ENCODE data around the gene MLST8.

The MLST8 gene

DNA sequence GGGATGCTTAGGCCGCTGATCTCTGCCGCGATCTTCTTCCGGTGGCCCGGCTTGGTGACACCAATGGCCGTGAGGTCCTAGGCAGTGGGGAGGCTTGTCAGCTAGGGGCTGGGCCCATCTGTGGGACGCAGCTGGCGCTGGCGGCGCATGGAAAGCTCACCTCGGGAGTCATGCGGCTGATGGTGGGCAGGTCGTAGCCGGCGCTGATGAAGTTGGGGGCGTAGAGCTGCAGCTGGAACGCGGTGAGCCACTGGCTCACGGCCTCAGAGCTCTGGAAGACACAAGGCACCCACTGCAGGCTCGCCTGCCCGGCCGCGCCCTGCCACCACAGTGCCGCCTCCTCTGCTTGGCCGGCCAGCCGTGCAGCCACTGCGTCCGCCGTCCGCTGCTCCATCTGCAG, 21.6 kb upstream of the MLST8 start:
- Histone ChIP-seq H4K20me1 (ENCODE audit: insufficient read depth, low read length) (no peaks in the 10 kb centered on the region), H3K9me3 (ENCODE audit: low read length) (no peaks in the 10 kb centered on the region), H3K27me3 (ENCODE audit: insufficient read depth, low read length) (peaks cover 15% of the 10 kb centered on the region; the same call in 1 of the 2 replicates), H3K9me2 (ENCODE audit: low read depth, low read length) (no peaks in the 10 kb centered on the region), H2AFZ (ENCODE audit: low read length) (no peak overlapping the region), H3K9ac (ENCODE audit: low read length) (no peak overlapping the region), H3K4me1 (ENCODE audit: insufficient read depth, low read length, severe bottlenecking) (no peaks in the 10 kb centered on the region), H3K36me3 (ENCODE audit: insufficient read depth, low read length) (no peaks in the 10 kb centered on the region), H3F3A (ENCODE audit: insufficient read depth, low read length) (no peaks in the 10 kb centered on the region), H3K79me2 (ENCODE audit: insufficient read depth, low read length) (no peaks in the 10 kb centered on the region), H3K4me3 (ENCODE audit: low read depth, low read length, poor library complexity, severe bottlenecking) (no peak overlapping the region), H3K27ac (ENCODE audit: low read depth, low read length, poor library complexity, severe bottlenecking) (no peak overlapping the region), H3K4me2 (ENCODE audit: low read length) (no peak overlapping the region)
- TF ChIP-seq, protein P1, sequence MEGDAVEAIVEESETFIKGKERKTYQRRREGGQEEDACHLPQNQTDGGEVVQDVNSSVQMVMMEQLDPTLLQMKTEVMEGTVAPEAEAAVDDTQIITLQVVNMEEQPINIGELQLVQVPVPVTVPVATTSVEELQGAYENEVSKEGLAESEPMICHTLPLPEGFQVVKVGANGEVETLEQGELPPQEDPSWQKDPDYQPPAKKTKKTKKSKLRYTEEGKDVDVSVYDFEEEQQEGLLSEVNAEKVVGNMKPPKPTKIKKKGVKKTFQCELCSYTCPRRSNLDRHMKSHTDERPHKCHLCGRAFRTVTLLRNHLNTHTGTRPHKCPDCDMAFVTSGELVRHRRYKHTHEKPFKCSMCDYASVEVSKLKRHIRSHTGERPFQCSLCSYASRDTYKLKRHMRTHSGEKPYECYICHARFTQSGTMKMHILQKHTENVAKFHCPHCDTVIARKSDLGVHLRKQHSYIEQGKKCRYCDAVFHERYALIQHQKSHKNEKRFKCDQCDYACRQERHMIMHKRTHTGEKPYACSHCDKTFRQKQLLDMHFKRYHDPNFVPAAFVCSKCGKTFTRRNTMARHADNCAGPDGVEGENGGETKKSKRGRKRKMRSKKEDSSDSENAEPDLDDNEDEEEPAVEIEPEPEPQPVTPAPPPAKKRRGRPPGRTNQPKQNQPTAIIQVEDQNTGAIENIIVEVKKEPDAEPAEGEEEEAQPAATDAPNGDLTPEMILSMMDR (IDR thresholded peaks at IDR 0.05; ENCODE audit: low read length), result no peak
- no peak for TF ChIP-seq EZH2 (IDR thresholded peaks at IDR 0.05; ENCODE audit: borderline replicate concordance, low read length)

DNA sequence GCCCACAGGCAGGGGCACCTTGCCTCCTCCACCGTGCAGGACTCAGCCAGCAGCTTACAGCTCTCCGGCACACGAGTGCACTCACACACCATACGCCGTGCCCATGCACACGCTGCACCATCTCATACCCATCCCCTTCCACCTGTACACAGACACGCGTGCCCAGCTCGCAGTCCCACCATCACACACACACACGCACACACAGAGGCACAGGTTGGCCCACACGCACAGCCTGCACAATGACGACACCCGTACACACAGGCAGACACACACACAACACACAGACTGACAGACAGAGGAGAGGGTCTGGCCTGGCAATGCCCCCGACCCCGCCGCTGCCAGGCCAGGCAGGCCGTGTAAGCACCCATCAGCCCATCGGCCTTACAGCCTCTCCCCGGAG, 20.9 kb upstream of the MLST8 start:
- Histone ChIP-seq H3K27me3 (ENCODE audit: insufficient read depth, low read length) (peaks cover 18% of the 10 kb centered on the region; the same call in 1 of the 2 replicates), H3K9me3 (ENCODE audit: low read length) (no peaks in the 10 kb centered on the region), H4K20me1 (ENCODE audit: insufficient read depth, low read length) (no peaks in the 10 kb centered on the region), H3K27ac (ENCODE audit: low read depth, low read length, poor library complexity, severe bottlenecking) (no peak overlapping the region), H3K9ac (ENCODE audit: low read length) (no peak overlapping the region), H3K4me1 (ENCODE audit: insufficient read depth, low read length, severe bottlenecking) (no peaks in the 10 kb centered on the region), H3K9me2 (ENCODE audit: low read depth, low read length) (no peaks in the 10 kb centered on the region), H2AFZ (ENCODE audit: low read length) (no peak overlapping the region), H3K36me3 (ENCODE audit: insufficient read depth, low read length) (no peaks in the 10 kb centered on the region), H3K79me2 (ENCODE audit: insufficient read depth, low read length) (no peaks in the 10 kb centered on the region), H3K4me2 (ENCODE audit: low read length) (no peak overlapping the region), H3F3A (ENCODE audit: insufficient read depth, low read length) (no peaks in the 10 kb centered on the region), H3K4me3 (ENCODE audit: low read depth, low read length, poor library complexity, severe bottlenecking) (no peak overlapping the region)
- TF ChIP-seq, protein P1 (IDR thresholded peaks at IDR 0.05; ENCODE audit: low read length), result no peak
- no peak for TF ChIP-seq EZH2 (IDR thresholded peaks at IDR 0.05; ENCODE audit: borderline replicate concordance, low read length)

DNA sequence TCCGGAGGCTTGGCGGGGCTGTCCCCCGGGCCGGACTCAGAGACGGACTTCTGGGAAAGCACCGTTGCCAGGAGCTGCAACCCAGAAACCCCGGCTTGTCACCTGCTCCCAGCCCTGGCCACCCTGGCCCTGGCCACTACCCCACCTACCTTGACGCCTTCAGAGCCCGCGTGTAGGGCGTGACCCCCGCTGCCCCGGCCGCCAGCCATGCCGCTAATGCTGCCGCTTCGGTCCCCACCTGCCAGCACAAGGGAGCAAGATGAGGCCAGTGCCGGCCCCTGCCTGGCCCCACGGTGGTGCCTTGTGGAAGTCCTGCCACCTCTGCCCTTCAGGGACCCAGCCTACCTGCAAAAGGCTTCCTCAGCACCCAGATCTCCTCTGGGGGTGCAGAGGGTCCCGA, 20.3 kb upstream of the MLST8 start:
- Histone ChIP-seq H4K20me1 (ENCODE audit: insufficient read depth, low read length) (no peaks in the 10 kb centered on the region), H2AFZ (ENCODE audit: low read length) (no peak overlapping the region), H3K4me2 (ENCODE audit: low read length) (no peak overlapping the region), H3F3A (ENCODE audit: insufficient read depth, low read length) (no peaks in the 10 kb centered on the region), H3K9ac (ENCODE audit: low read length) (no peak overlapping the region), H3K9me3 (ENCODE audit: low read length) (no peaks in the 10 kb centered on the region), H3K4me1 (ENCODE audit: insufficient read depth, low read length, severe bottlenecking) (no peaks in the 10 kb centered on the region), H3K9me2 (ENCODE audit: low read depth, low read length) (no peaks in the 10 kb centered on the region), H3K79me2 (ENCODE audit: insufficient read depth, low read length) (no peaks in the 10 kb centered on the region), H3K27me3 (ENCODE audit: insufficient read depth, low read length) (peaks cover 18% of the 10 kb centered on the region; the same call in 1 of the 2 replicates), H3K4me3 (ENCODE audit: low read depth, low read length, poor library complexity, severe bottlenecking) (no peak overlapping the region), H3K27ac (ENCODE audit: low read depth, low read length, poor library complexity, severe bottlenecking) (no peak overlapping the region), H3K36me3 (ENCODE audit: insufficient read depth, low read length) (no peaks in the 10 kb centered on the region)
- no peak for TF ChIP-seq EZH2 (IDR thresholded peaks at IDR 0.05; ENCODE audit: borderline replicate concordance, low read length)
- TF ChIP-seq, protein P1 (IDR thresholded peaks at IDR 0.05; ENCODE audit: low read length), result no peak

All from OCI-LY1 (cell line).